ENCODE measurements around the gene SUN3.
A peak's percentile ranks its signal among the peaks of the same experiment; 100 is the strongest.
"Not testable (repeated sequence)": the region's sequence is repeated elsewhere in the genome, so short reads cannot be mapped to it uniquely, and the experiment has no call there.

SUN3 gene

GRCh38 chr7:47946581-47947354 is 82.1 kb downstream of the SUN3 start:
- Histone ChIP-seq H3K4me3 (ENCODE audit: low read length in 2 of 2) (no peak overlapping the region), H3K27ac (ENCODE audit: low read length) (no peak overlapping the region)

GRCh38 chr7:47945261-47946015 is 83.5 kb downstream of the SUN3 start:
- Histone ChIP-seq H3K27me3 (ENCODE audit: control insufficient read depth in 1 of 2, insufficient read depth in 2 of 2, low read length in 2 of 2) (no peaks in the 10 kb centered on the region), H3K9ac (ENCODE audit: low read length in 2 of 2) (no peak overlapping the region), H3K4me1 (ENCODE audit: control insufficient read depth, insufficient read depth, low read length) (no peaks in the 10 kb centered on the region), H3K36me3 (ENCODE audit: control insufficient read depth in 2 of 2, insufficient read depth in 2 of 2, low read length in 2 of 2) (no peaks in the 10 kb centered on the region), H3K27ac (ENCODE audit: low read length) (no peak overlapping the region), H3K4me3 (ENCODE audit: low read length in 2 of 2) (no peak overlapping the region), H3K9me3 (ENCODE audit: control insufficient read depth in 2 of 2, low read length in 2 of 2) (no peaks in the 10 kb centered on the region)

More at GRCh38 chr7:47946581-47947354, 82.1 kb downstream of the SUN3 start:
- Histone ChIP-seq H3K9ac (ENCODE audit: low read length in 2 of 2) (no peak overlapping the region), H3K4me1 (ENCODE audit: control insufficient read depth, insufficient read depth, low read length) (no peaks in the 10 kb centered on the region), H3K9me3 (ENCODE audit: control insufficient read depth in 2 of 2, low read length in 2 of 2) (no peaks in the 10 kb centered on the region), H3K27me3 (ENCODE audit: control insufficient read depth in 1 of 2, insufficient read depth in 2 of 2, low read length in 2 of 2) (no peaks in the 10 kb centered on the region), H3K36me3 (ENCODE audit: control insufficient read depth in 2 of 2, insufficient read depth in 2 of 2, low read length in 2 of 2) (no peaks in the 10 kb centered on the region)

GRCh38 chr7:47944536-47945260 is 84.2 kb downstream of the SUN3 start:
- H3K9ac ChIP-seq (ENCODE audit: low read length in 2 of 2), result peak overlapping the region in 1 of 2 donors; percentile 21
- no peaks in the 10 kb centered on the region for H3K27me3 ChIP-seq (ENCODE audit: control insufficient read depth in 1 of 2, insufficient read depth in 2 of 2, low read length in 2 of 2)
- H3K36me3 ChIP-seq (ENCODE audit: control insufficient read depth in 2 of 2, insufficient read depth in 2 of 2, low read length in 2 of 2), result no peaks in the 10 kb centered on the region
- H3K27ac ChIP-seq (ENCODE audit: low read length), result no peak overlapping the region
- no peak overlapping the region for H3K4me3 ChIP-seq (ENCODE audit: low read length in 2 of 2)
- H3K4me1 ChIP-seq (ENCODE audit: control insufficient read depth, insufficient read depth, low read length), result no peaks in the 10 kb centered on the region
- H3K9me3 ChIP-seq (ENCODE audit: control insufficient read depth in 2 of 2, low read length in 2 of 2), result no peaks in the 10 kb centered on the region

- no peaks in the 10 kb centered on the region for H3K4me1 ChIP-seq (ENCODE audit: control insufficient read depth, insufficient read depth, low read length)
- no peak overlapping the region for H3K9ac ChIP-seq (ENCODE audit: low read length in 2 of 2)
- no peaks in the 10 kb centered on the region for H3K27me3 ChIP-seq (ENCODE audit: control insufficient read depth in 1 of 2, insufficient read depth in 2 of 2, low read length in 2 of 2)
- no peaks in the 10 kb centered on the region for H3K9me3 ChIP-seq (ENCODE audit: control insufficient read depth in 2 of 2, low read length in 2 of 2)
- H3K27ac ChIP-seq (ENCODE audit: low read length), result no peak overlapping the region
- no peaks in the 10 kb centered on the region for H3K36me3 ChIP-seq (ENCODE audit: control insufficient read depth in 2 of 2, insufficient read depth in 2 of 2, low read length in 2 of 2)
- no peak overlapping the region for H3K4me3 ChIP-seq (ENCODE audit: low read length in 2 of 2)
Observed at GRCh38 chr7:47943676-47944474, 85.0 kb downstream of the SUN3 start.

- H3K4me3 ChIP-seq (ENCODE audit: low read length in 2 of 2); H3K36me3 ChIP-seq (ENCODE audit: control insufficient read depth in 2 of 2, insufficient read depth in 2 of 2, low read length in 2 of 2); H3K27ac ChIP-seq (ENCODE audit: low read length); H3K27me3 ChIP-seq (ENCODE audit: control insufficient read depth in 1 of 2, insufficient read depth in 2 of 2, low read length in 2 of 2); H3K9me3 ChIP-seq (ENCODE audit: control insufficient read depth in 2 of 2, low read length in 2 of 2); H3K4me1 ChIP-seq (ENCODE audit: control insufficient read depth, insufficient read depth, low read length); H3K9ac ChIP-seq (ENCODE audit: low read length in 2 of 2): not testable (repeated sequence)
Observed at GRCh38 chr7:47942651-47943050, 86.3 kb downstream of the SUN3 start.

- Histone ChIP-seq H3K36me3 (ENCODE audit: control insufficient read depth in 2 of 2, insufficient read depth in 2 of 2, low read length in 2 of 2) (no peaks in the 10 kb centered on the region), H3K9me3 (ENCODE audit: control insufficient read depth in 2 of 2, low read length in 2 of 2) (no peaks in the 10 kb centered on the region), H3K27ac (ENCODE audit: low read length) (no peak overlapping the region), H3K9ac (ENCODE audit: low read length in 2 of 2) (no peak overlapping the region), H3K27me3 (ENCODE audit: control insufficient read depth in 1 of 2, insufficient read depth in 2 of 2, low read length in 2 of 2) (no peaks in the 10 kb centered on the region), H3K4me3 (ENCODE audit: low read length in 2 of 2) (no peak overlapping the region), H3K4me1 (ENCODE audit: control insufficient read depth, insufficient read depth, low read length) (no peaks in the 10 kb centered on the region)
Observed at GRCh38 chr7:47942132-47942531, 86.8 kb downstream of the SUN3 start.

- Histone ChIP-seq H3K27me3 (ENCODE audit: control insufficient read depth in 1 of 2, insufficient read depth in 2 of 2, low read length in 2 of 2) (no peaks in the 10 kb centered on the region), H3K4me1 (ENCODE audit: control insufficient read depth, insufficient read depth, low read length) (no peaks in the 10 kb centered on the region), H3K36me3 (ENCODE audit: control insufficient read depth in 2 of 2, insufficient read depth in 2 of 2, low read length in 2 of 2) (no peaks in the 10 kb centered on the region), H3K4me3 (ENCODE audit: low read length in 2 of 2) (no peak overlapping the region), H3K9me3 (ENCODE audit: control insufficient read depth in 2 of 2, low read length in 2 of 2) (no peaks in the 10 kb centered on the region), H3K27ac (ENCODE audit: low read length) (no peak overlapping the region), H3K9ac (ENCODE audit: low read length in 2 of 2) (no peak overlapping the region)
Observed at GRCh38 chr7:47941136-47941844, 87.6 kb downstream of the SUN3 start.

- H3K4me3 ChIP-seq (ENCODE audit: low read length in 2 of 2), result no peak overlapping the region
- H3K27me3 ChIP-seq (ENCODE audit: control insufficient read depth in 1 of 2, insufficient read depth in 2 of 2, low read length in 2 of 2), result no peaks in the 10 kb centered on the region
- no peak overlapping the region for H3K27ac ChIP-seq (ENCODE audit: low read length)
- no peaks in the 10 kb centered on the region for H3K4me1 ChIP-seq (ENCODE audit: control insufficient read depth, insufficient read depth, low read length)
- H3K9ac ChIP-seq (ENCODE audit: low read length in 2 of 2), result no peak overlapping the region
- no peaks in the 10 kb centered on the region for H3K36me3 ChIP-seq (ENCODE audit: control insufficient read depth in 2 of 2, insufficient read depth in 2 of 2, low read length in 2 of 2)
- no peaks in the 10 kb centered on the region for H3K9me3 ChIP-seq (ENCODE audit: control insufficient read depth in 2 of 2, low read length in 2 of 2)
Observed at GRCh38 chr7:47940088-47941013, 88.6 kb downstream of the SUN3 start.

GRCh38 chr7:47939425-47940036 is 89.4 kb downstream of the SUN3 start:
- no peak overlapping the region for H3K27ac ChIP-seq (ENCODE audit: low read length)
- no peaks in the 10 kb centered on the region for H3K9me3 ChIP-seq (ENCODE audit: control insufficient read depth in 2 of 2, low read length in 2 of 2)
- no peak overlapping the region for H3K4me3 ChIP-seq (ENCODE audit: low read length in 2 of 2)
- no peaks in the 10 kb centered on the region for H3K36me3 ChIP-seq (ENCODE audit: control insufficient read depth in 2 of 2, insufficient read depth in 2 of 2, low read length in 2 of 2)
- H3K9ac ChIP-seq (ENCODE audit: low read length in 2 of 2), result no peak overlapping the region
- no peaks in the 10 kb centered on the region for H3K4me1 ChIP-seq (ENCODE audit: control insufficient read depth, insufficient read depth, low read length)
- no peaks in the 10 kb centered on the region for H3K27me3 ChIP-seq (ENCODE audit: control insufficient read depth in 1 of 2, insufficient read depth in 2 of 2, low read length in 2 of 2)

Data from stomach smooth muscle (tissue), 2 donors.